ENCODE measurements around the gene PRKAB2.
"Not testable (repeated sequence)": the region's sequence is repeated elsewhere in the genome, so short reads cannot be mapped to it uniquely, and the experiment has no call there.

DNA sequence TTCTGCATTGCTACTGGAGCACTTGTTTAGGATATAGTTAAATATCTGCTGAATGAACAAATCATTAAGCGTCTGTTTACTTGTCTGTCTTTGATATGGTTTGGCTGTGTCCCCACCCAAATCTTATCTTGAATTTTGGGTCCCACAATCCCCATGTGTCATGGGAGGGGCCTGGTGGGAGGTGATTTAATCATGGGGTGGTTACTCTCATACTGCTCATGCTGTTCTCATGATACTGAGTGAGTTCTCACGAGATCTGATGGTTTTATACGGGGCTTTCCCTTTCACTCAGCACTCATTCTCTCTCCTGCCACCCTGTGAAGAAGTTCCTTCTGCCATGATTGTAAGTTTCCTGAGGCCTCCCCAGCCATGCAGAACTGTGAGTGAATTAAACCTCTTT lies 25.1 kb upstream of the PRKAB2 start:
- TF ChIP-seq ELK1 (IDR thresholded peaks at IDR 0.05; ENCODE audit: borderline replicate concordance, low read depth, low read length); RFX5 (IDR thresholded peaks at IDR 0.05; ENCODE audit: low read depth, low read length); MAFK (IDR thresholded peaks at IDR 0.05; ENCODE audit: low read depth, low read length); CTCF (conservative IDR thresholded peaks at IDR 0.05; ENCODE audit: low read depth, low read length); POLR2A (IDR thresholded peaks at IDR 0.05; ENCODE audit: low read depth, low read length); BHLHE40 (IDR thresholded peaks at IDR 0.05; ENCODE audit: low read depth, low read length); RCOR1 (IDR thresholded peaks at IDR 0.05; ENCODE audit: insufficient replicate concordance, low read length); CEBPB (IDR thresholded peaks at IDR 0.05; ENCODE audit: low read depth, low read length): not testable (repeated sequence)
- TF ChIP-seq, protein P1, sequence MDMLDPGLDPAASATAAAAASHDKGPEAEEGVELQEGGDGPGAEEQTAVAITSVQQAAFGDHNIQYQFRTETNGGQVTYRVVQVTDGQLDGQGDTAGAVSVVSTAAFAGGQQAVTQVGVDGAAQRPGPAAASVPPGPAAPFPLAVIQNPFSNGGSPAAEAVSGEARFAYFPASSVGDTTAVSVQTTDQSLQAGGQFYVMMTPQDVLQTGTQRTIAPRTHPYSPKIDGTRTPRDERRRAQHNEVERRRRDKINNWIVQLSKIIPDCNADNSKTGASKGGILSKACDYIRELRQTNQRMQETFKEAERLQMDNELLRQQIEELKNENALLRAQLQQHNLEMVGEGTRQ (IDR thresholded peaks at IDR 0.05; ENCODE audit: low read depth, low read length): not testable (repeated sequence)

Data from IMR-90 (cell line).